ENCODE data around the gene CRACR2A.

The CRACR2A gene

GRCh38 chr12:3644104-3644503 is 108.8 kb downstream of the CRACR2A start:
- no peak for DNase-seq

GRCh38 chr12:3641428-3642018 is 111.4 kb downstream of the CRACR2A start:
- no peak for DNase-seq

DNA sequence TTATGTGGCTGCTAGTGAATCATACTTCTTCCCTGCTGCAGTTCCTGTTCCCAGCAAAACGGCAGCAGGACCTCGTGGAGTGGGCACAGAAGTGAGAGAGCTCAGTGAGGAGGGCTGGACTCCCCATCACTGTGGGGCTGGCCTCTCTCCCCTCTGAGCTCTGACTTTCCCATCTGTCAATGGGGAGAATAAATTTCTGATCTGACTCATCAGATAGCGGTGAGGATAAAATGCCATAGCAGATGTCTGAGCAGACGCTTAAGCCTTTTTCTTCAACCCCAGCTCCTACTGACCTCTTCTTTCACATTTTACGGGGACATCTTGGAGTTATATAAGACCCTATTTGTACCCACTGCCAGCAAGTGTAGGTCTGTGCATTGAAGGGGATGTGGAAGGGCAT is 116.6 kb downstream of the CRACR2A start:
- DNase-seq = no peak

DNA sequence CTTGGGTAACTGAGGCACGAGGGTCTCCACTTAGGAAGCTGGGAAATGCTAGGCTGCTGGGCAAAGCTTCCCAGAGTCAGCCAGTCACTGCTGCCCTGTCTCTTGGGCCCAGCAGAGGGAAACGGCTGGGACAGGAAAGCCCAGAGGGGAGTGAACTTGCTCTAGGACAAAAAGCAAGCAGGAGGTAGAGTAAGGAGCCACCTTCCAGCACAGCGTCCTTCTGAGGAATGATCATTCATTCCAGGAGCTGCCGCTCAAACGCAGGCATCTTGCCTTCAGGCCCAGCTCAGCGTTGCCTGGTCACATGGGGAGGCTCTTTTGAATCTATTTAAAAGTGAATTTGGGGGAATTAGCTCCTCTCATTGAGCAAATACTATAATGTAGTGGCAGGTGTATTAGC is 118.6 kb downstream of the CRACR2A start:
- DNase-seq = no peak

- no peak for DNase-seq
Measured at GRCh38 chr12:3633396-3633795, 119.5 kb downstream of the CRACR2A start.

GRCh38 chr12:3632754-3633153 is 120.2 kb downstream of the CRACR2A start:
- DNase-seq = no peak

- DNase-seq = no peak
Measured at GRCh38 chr12:3632256-3632655, 120.7 kb downstream of the CRACR2A start.

- no peak for DNase-seq
Measured at GRCh38 chr12:3631759-3632158, 121.2 kb downstream of the CRACR2A start.

DNA sequence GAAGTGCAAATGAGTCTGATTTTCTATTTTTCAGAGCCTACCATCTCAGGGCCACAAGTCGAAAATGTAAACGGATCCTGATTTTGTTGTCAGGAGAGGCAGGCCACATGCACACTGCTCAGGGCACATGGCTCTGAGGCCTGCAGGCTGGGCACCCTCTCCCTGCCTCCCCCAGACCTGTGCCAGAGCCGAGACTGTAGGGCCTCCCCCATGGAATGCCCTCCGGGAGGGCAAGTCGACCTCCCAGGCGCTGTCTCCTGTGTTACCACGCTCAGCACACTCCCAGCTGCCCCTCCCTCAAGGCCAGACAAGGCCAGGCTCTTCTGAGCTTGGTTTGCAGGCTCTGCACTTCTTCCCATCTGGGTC is 121.7 kb downstream of the CRACR2A start:
- DNase-seq = no peak

DNA sequence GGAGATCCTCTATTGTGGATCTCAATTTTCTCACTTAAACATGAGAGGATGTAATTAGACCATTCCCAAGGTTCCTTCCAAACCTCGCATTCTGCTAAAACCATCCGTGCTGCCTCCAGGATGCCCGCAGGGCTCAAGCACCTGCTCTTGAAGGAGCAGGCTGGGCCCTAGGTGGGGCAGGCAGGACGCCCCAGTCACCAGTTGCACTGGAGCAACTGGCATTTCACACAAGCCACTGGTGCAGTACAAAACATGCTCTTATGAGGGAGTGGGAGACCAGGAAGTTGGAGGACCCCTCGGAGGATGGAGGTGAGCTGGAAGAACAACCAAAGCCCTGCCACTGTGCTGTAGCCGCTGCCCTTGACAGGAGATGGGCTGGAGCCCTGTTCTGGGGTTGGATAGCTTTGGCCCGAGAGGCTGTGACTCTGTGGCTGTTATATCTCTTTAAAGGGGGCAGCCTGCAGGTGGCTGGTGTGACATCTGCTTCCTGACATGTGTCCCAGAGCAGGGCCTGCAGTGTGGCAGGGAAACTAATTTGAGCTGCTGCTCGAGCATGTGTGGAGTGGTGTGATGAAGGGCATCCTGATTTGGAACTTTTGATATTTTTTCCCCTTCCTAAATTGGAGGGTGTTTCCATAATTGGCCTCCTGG is 122.2 kb downstream of the CRACR2A start:
- DNase-seq = no peak

DNA sequence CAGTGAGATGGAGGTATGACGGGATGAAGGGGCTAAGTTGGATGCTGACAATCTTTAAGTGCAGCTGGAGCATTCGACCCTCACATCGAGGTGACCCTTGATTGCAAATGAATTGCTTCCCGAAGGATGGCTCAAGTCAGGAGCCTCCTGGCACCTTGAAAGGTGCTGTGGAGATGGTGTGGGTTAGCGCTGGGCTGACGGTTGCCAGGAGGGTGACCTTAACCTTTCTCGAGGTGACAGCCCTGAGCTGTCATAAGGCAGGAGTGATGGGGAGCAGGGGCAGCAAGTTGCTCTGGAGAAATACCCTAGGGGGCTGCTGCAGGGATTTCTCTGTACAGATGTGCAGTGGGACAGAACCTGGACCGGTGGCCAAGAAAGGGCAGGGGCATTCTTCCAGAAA is 122.8 kb downstream of the CRACR2A start:
- DNase-seq = no peak

DNA sequence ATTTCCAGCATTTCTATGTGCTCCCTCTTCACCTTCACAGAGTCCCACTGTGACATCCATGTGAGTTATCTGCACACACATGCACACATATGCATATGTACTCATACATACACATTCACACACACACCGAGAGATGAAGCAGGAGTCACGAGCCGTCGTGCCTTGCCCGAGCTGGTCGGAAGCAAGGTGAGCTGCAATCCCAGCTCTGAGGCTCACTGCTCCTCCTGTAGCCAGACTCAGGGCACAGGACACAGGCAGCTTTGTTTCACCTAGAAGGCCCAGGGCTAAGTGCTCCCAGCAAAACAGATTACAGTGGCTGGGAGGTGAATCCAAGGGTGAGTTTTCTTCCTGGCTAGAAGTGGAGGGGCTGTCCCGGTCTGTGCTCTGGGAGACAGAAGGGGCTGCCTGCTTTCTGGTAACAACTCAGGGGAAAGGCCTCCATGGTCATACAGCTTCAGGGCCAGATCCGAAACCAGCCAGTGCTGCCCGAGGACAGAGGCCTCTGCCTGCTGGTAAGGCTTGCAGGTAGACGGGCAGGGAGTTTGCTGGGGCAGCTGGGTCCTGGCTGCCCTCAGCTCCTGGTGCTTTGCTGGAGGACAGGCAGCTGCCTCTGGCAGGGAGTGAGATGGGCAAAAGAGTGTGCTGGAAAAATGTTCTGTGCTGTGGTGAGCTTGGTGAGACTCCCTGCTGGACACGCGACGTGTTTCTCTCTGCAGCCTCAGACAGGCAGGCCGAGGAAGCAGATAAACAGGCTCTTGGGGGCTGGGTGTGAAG is 123.7 kb downstream of the CRACR2A start:
- DNase-seq = no peak

GRCh38 chr12:3628629-3629028 is 124.3 kb downstream of the CRACR2A start:
- no peak for DNase-seq

- DNase-seq = no peak
Measured at GRCh38 chr12:3627336-3627735, 125.6 kb downstream of the CRACR2A start.

DNA sequence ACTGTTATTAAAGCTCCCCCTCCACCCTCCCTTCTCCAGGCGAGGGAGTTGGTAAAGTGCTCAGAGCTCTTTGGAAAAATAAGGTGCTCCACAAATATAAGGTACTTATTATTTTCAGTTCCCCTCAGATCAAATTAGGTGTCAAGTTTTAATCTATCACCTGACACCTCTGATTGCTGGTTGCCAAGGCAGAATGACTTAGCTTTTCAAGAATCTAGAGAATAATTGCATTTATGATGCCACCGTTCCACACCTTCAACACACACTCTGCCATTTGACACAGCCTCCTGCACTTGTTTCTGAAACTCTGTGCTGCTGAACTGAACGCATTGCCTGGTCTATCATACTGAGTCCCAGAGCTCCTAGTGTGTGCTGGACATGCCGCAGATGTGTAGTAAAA is 128.6 kb downstream of the CRACR2A start:
- DNase-seq = no peak

DNA sequence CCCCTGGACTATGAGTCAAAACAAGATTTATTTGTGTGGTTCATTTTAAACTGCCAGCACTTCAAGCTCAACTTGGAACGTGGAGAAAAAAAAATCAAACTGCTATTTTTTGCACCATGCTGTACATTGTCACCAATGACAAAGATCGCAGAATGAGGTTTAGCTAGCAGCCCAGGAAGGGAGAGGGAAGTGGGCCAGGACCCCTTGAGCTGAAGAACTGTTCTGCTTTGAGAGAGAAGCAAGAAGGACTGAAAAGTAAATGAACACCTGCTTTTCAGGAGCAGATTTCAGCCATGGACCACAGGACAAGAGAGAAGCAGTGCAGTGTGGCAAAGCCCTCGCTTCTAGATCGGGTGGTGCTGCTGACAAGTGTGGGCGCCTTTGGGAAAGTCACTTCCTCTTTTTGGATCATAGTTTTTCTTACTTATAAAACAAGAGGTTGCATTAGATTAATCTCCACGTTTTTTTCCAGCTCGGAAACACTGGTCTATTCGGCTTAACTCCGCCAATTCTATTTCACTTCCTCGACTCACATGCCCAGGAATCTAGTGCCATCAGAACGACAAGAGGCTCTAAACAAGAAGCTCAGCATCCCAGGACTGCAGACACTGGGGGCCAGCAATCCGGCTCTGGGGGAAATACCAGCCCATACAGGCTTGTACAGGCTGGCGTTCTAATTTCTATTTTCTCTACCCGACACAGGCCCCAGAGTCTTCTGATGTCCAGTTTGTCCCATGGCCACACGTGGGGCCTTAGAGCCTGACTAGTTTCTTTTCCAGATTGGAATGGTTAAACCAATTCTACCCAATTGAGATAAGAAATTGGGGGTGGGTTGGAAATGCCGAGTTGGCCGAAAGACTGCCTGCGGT is 129.9 kb downstream of the CRACR2A start:
- DNase-seq = no peak

DNA sequence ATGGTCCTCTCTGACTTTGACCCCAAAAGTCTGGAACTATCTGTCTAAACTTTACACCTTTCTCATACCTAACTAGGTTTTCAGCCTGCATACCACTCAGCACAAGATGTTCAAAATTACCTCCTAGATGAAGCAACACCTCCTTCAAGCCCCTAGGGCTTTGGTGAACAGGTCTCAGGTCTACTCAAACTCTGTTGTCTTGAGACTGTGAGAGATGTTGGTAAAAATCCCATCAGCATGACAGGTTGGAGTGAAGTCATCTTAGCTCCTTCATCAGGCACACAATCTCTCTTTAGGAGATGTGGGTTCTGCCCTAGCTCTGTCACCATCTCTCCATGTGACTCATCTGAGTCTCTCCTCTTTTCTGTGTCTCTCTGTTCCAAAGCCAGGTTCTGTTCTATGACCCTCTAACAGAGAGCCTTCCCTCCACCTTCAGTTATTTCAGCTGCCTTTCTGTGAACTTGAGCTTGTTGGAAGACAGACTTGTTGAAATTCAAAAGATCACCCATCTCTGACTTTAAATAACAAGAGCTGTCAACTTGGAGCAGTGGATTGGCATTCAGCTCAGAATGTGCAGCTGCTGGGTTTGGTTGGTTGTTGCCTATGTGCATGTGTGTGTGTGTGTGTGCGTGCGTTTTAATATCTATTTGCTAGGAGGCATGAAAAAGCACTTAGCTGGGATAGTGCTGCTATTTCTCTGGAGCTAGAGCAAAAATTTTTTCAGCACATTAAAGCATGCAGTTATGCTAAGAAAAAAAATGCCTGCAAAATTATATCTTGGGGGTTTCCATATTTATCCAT is 130.7 kb downstream of the CRACR2A start:
- DNase-seq = no peak

DNA sequence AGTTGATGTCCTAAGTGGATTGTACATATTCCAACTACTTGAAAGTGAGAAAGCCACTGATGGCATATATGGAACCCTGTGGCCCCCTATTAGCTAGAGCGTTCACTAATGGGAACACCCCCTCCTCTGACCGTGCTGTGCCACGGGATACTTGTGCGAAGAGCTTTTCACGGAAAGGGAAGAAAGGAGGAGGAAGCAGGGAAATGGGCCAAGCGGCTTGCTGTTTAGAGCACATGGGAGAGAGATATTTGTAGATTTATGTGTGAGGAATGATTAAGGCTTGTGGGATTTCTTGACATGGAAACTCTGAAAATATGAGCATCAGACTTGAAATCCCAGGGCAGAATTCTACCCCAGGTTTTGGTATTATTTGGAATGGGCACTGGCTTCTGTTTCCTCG is 132.1 kb downstream of the CRACR2A start:
- no peak for DNase-seq

DNA sequence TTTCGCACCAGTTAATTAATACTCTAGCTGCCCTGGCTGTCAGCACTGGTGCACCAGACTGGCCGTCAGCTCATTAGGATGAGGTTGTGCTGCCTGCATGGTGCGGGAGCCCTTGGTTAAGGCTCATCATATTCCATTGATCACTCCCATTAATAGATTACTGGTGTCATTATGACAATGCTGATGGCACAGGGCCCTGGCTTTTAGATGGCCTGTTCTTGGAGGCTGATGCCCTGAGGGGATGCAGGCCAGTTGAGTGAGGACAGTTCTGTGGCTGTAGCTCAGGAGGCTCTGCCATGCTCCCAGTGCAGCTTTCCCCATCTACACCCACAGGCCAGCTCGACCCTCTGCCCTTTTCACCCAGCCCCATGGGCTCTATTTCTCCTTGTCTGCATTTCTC is 135.3 kb downstream of the CRACR2A start:
- no peak for DNase-seq

- DNase-seq = no peak
Measured at GRCh38 chr12:3615862-3616261, 137.0 kb downstream of the CRACR2A start.

DNA sequence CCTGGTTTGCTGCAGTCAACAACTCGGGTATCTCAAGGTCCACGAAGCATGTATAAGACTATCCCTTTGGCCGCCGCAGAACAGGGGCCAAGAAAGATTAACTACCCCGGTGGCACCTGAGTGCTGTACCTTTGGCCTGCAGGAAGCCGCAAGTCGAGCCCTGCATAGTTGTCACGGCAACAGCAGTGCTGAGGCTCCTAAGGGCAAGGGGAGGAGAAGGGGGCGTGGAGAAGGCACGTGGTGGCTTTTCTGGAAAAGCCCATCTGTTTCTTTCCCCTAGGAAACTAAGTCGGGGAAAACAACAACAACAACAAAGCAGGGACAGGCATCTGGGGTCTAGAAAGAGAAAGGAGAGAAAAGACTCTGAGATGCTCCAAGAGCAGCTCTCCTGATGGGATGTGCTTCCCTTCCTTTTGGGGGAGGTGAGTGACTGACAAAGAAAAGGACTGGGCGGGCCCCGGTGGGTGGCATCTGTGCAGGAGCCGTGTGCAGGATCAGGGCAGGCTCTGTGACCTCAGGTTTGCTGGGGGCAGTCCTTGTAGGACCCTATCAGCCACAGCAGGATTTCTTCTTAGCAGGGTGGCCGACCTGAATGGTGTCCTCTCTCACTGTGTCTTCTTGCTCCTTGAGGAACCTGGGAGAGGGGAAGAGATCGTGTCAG is 138.0 kb downstream of the CRACR2A start:
- DNase-seq = no peak
